C4-2B (cell line): ENCODE results near the gene TNFSF12.

ENCODE experiments used
- CTCF ChIP-seq: fragments of 450-650 bp; conservative IDR thresholded peaks from 2 replicates; pipeline ENCODE4 v1.5.1; 2017; ENCODE audit warnings: mild to moderate bottlenecking
- ZFX ChIP-seq: fragments of 450-650 bp; IDR thresholded peaks from 2 replicates; pipeline ENCODE4 v1.6.1; 2017

- TF ChIP-seq CTCF (no peak), ZFX (no peak)
These were observed 37.8 kb upstream of the TNFSF12 start for GRCh38 chr17:7511108-7511507.
